Stomach smooth muscle (tissue), 2 donors: Measurements from ENCODE around the gene ZC3H18.
"Not testable (repeated sequence)": the region's sequence is repeated elsewhere in the genome, so short reads cannot be mapped to it uniquely, and the experiment has no call there.

Experiments used
- H3K27ac ChIP-seq: one replicate; pipeline ENCODE4 v1.7.0; 2013; ENCODE audit warnings: mild to moderate bottlenecking, low read length, inconsistent platforms
- H3K27me3 ChIP-seq, 2 donors: one replicate each; pipeline ENCODE4 v1.7.0; 2013; ENCODE audit warnings: low read length in 2 of 2; ENCODE audit not compliant: insufficient read depth in 2 of 2, control insufficient read depth in 1 of 2
- H3K36me3 ChIP-seq, 2 donors: one replicate each; pipeline ENCODE4 v1.7.0; 2013; ENCODE audit warnings: low read length in 2 of 2; ENCODE audit not compliant: control insufficient read depth in 2 of 2, insufficient read depth in 2 of 2
- H3K4me1 ChIP-seq: one replicate; pipeline ENCODE4 v1.7.0; 2013; ENCODE audit warnings: low read length; ENCODE audit not compliant: control insufficient read depth, insufficient read depth
- H3K4me3 ChIP-seq, 2 donors: one replicate each; pipeline ENCODE4 v1.7.0; 2013; ENCODE audit warnings: low read length in 2 of 2
- H3K9ac ChIP-seq, 2 donors: one replicate each; pipeline ENCODE4 v1.7.0; 2013; ENCODE audit warnings: low read length in 2 of 2, mild to moderate bottlenecking in 1 of 2
- H3K9me3 ChIP-seq, 2 donors: one replicate each; pipeline ENCODE4 v1.7.0; 2013; ENCODE audit warnings: low read length in 2 of 2; ENCODE audit not compliant: control insufficient read depth in 2 of 2
- donor health status: healthy.
- donor health status: Pancreatic carcinoma.

Gene ZC3H18

DNA sequence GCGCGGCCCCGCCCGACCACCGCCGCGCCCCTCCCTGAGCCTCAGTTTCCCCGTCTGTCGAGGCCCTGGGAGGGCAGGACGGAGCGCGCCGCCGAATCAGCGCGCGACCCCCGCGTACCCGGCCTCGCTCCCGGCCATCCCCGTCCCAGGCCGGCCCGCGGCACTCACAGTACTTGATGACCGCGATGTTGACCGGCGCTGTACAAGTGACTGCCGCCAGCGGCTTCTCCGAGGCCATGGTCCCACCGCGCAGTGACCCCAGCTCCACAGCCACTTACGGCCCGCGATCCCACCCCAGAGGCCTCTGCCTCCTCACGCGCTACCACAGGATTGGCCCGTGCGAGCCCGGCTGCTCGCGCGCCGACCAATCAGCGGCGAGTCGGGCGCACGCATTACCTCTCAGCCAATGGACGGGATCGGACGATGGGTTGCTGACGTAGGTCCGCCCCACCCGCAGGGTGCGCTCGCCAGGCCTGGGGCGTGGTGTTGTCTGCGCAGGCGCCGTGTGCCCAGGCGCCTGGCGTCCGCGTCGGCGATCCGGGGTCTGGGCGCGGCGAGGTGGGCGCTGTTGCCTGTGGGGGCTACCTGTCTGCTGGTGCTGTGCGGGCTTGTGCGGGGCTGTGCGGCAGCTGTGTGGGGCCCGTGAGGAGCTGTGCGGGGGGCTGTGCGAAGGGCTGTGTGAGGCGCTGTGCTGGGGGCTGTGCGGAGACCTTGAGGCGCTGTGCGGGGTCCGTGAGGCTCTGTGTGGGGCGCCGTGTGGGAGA is 92.8 kb downstream of the ZC3H18 start, which contains the start of gene MVD:
Gene MVD, minus strand, starts transcription at position 249 of the 764 bp plus-strand sequence. Its CDS starts 11 bp downstream, at position 238.
- no peaks in the 10 kb centered on the region for H3K9me3 ChIP-seq
- H3K27ac ChIP-seq = peak within 1 kb of the TSS; percentile 46
- peaks cover 0 to 2% of the 10 kb centered on the region in 2 donors for H3K36me3 ChIP-seq
- H3K9ac ChIP-seq = peak within 1 kb of the TSS; percentile 81 to 86
- no peaks in the 10 kb centered on the region for H3K27me3 ChIP-seq
- peak within 1 kb of the TSS; percentile 85 to 89 for H3K4me3 ChIP-seq
- H3K4me1 ChIP-seq = peaks cover 10% of the 10 kb centered on the region

DNA sequence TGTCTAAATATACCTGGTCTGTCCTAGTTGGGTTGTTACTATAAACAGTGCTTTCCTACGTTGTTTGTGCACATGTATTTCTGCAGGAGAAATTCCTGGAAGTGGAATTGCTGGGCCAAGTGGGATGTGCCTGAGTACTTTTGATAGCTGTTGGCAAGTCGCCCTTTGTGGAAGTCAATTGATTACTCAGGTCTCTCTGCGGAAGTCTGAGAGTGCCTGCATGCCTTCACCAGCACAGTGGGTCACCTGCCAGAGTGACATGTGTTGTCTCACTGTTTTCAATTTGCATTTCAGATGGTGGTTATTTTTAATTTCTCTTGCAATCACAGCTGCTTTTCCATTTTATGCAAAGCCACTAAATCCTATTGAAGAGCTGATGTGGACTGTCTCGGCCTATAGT is 94.9 kb downstream of the ZC3H18 start:
- no peak overlapping the region for H3K9ac ChIP-seq
- peaks cover 10% of the 10 kb centered on the region for H3K4me1 ChIP-seq
- no peaks in the 10 kb centered on the region for H3K27me3 ChIP-seq
- no peak overlapping the region for H3K4me3 ChIP-seq
- no peaks in the 10 kb centered on the region for H3K9me3 ChIP-seq
- H3K36me3 ChIP-seq = no peaks in the 10 kb centered on the region
- no peak overlapping the region for H3K27ac ChIP-seq

DNA sequence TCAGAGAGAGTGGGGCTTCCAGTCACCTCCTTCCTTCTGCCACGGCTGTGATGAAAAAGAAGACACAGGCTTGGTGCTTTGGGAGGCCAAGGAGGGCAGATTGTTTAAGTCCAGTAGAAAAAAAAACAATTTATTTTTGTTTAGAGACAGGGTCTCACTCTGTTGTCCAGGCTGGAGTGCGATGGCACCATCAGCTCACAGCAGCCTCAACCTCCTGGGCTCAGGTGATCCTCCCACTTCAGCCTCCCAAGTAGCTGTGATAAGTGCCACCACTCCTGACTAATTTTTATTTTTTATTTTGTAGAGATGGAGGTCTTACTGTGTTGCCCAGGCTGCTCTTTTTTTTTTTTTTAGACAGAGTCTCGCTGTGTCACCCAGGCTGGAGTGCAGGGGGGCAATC is 95.4 kb downstream of the ZC3H18 start:
- peaks cover 10% of the 10 kb centered on the region for H3K4me1 ChIP-seq
- no peaks in the 10 kb centered on the region for H3K27me3 ChIP-seq
- H3K27ac ChIP-seq = no peak overlapping the region
- H3K9me3 ChIP-seq = no peaks in the 10 kb centered on the region
- no peaks in the 10 kb centered on the region for H3K36me3 ChIP-seq
- H3K4me3 ChIP-seq = no peak overlapping the region
- H3K9ac ChIP-seq = no peak overlapping the region

DNA sequence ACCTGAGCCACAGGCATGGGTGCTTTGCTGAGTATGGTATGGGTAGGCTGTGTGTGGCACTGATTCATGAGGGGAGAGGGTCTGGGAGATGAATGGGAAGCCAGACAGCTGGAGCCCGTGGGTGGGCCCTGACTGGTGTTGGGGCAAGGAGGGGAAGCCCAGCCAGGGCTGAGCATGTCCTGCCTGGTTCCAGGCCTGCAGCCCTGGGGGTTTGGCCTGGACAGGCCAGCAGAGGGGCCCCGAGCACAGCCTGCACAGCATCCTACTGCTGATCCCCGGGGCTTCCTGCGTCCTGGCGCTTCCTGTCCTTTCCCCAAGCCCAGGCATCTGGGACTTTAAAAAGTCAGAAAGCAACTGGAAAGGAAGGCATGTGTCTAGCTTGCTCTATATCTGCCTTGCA is 97.3 kb downstream of the ZC3H18 start:
- Histone ChIP-seq H3K4me3 (no peak overlapping the region), H3K9ac (no peak overlapping the region), H3K4me1 (peaks cover 3% of the 10 kb centered on the region), H3K9me3 (no peaks in the 10 kb centered on the region), H3K27ac (no peak overlapping the region), H3K27me3 (no peaks in the 10 kb centered on the region), H3K36me3 (no peaks in the 10 kb centered on the region)

DNA sequence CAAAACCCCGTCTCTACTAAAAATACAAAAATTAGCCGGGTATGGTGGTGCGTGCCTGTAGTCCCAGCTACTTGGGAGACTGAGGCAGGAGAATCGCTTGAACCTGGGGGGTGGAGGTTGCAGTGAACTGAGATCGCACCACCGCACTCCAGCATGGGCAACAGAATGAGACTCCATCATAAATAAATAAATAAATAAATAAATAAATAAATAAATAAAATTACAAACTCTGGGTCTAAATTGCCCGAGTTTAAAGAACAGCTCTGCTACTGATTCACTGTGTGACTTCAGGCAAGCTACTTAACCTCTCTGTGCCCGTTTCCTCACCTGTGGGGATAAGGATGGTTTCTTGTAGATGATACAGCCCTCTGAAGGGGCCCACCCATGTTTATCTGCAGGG is 99.3 kb downstream of the ZC3H18 start:
- H3K36me3 ChIP-seq, H3K4me1 ChIP-seq, H3K4me3 ChIP-seq, H3K9ac ChIP-seq, H3K9me3 ChIP-seq, H3K27ac ChIP-seq, H3K27me3 ChIP-seq: not testable (repeated sequence)

DNA sequence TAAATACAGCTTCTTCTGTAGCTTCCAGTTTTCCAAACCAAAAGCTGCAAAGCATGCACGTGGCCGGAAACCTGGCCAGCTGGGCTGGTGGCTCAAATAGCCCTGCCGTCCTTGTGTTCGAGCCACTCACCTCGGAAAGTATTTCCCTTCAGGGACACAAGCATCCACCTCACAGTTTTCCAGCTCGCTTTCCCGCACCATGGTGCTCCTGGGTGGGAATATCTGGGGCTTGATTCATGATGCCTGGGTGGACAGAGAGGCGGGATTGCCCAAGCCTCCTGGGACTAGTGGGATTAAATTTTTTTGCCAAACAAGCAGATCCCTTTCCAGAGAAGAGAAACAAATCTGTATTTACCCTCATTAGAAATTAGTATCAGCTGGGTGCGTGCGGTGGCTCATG is 99.8 kb downstream of the ZC3H18 start:
- Histone ChIP-seq H3K27ac (no peak overlapping the region), H3K9ac (no peak overlapping the region), H3K27me3 (no peaks in the 10 kb centered on the region), H3K36me3 (peaks cover 0 to 2% of the 10 kb centered on the region in 2 donors), H3K4me1 (no peaks in the 10 kb centered on the region), H3K4me3 (no peak overlapping the region), H3K9me3 (no peaks in the 10 kb centered on the region)

DNA sequence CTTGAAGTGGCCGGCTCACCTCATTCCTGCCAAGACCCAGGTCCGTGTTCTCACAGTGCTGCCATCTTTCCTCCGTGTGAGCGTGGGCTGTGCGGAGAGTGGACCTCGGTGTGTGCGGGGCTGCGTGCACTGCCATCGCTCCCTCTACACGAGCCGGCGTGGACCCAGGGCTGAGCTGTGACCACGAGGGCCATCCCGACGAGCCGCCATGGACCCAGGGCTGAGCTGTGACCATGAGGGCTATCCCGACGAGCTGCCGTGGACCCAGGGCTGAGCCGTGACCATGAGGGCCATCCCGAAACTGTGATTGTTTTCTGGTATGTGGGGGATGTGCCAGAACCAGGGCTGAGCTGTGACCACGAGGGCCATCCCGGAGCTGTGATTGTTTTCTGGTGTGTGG is 101.6 kb downstream of the ZC3H18 start:
- H3K9me3 ChIP-seq = no peaks in the 10 kb centered on the region
- peaks cover 0 to 2% of the 10 kb centered on the region in 2 donors for H3K36me3 ChIP-seq
- H3K9ac ChIP-seq = no peak overlapping the region
- H3K4me1 ChIP-seq = no peaks in the 10 kb centered on the region
- no peak overlapping the region for H3K4me3 ChIP-seq
- no peaks in the 10 kb centered on the region for H3K27me3 ChIP-seq
- no peak overlapping the region for H3K27ac ChIP-seq

DNA sequence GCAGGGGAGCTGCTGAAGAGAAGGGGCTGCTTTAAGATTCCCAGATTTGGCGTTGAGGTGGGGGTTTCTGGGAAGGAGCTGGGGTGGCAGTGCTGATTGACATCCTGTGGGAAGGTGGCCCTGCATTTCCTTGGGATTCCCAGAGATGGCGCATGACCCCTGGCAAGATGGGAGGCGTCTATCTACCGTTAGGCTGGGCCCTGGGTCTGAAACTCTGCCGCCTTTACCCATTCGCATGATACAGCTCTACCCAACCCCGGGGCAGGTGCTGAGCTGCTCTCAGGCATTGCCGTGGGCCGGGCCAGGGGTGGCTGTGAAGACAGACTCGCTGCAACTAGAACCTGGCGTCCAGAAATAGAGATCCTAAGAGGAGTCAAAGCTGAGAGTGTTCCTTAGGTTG is 102.6 kb downstream of the ZC3H18 start:
- peaks cover 0 to 1% of the 10 kb centered on the region in 2 donors for H3K27me3 ChIP-seq
- no peaks in the 10 kb centered on the region for H3K9me3 ChIP-seq
- H3K27ac ChIP-seq = no peak overlapping the region
- no peaks in the 10 kb centered on the region for H3K4me1 ChIP-seq
- peaks cover 0 to 2% of the 10 kb centered on the region in 2 donors for H3K36me3 ChIP-seq
- H3K9ac ChIP-seq = no peak overlapping the region
- H3K4me3 ChIP-seq = no peak overlapping the region

DNA sequence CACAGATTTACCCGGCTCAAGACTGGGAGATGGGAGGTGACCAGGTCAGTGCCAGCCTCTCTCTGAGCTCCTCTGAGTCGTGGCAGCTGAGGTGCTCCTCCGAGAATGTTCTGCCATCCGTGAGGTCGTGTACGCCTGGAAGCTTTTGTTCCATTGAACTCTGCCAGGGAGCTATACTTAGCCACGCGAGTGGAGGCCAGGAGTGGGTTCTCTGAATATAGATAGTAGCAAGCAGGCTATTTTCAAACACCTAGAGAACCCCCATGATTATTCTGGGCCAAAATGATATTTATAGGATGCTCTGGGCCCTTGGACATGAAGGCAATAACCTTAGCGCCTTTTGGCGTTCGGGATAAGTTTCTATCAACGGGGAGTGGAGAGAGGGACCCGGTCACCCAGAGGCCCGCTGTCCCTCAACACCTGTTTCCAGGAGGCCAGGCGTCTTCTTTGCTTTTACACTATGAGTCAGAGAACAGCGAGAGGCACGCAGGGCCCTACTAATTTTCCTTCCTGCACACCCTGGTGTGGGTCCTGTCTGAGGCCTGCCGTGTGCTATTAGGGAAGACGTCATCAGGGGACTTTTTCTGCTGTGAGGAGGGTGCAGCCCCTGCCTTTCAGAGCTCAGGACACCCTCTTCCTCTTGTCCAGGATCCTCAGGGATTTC is 103.6 kb downstream of the ZC3H18 start:
- H3K4me3 ChIP-seq = no peak overlapping the region
- no peaks in the 10 kb centered on the region for H3K9me3 ChIP-seq
- no peak overlapping the region for H3K9ac ChIP-seq
- H3K36me3 ChIP-seq = peaks cover 0 to 2% of the 10 kb centered on the region in 2 donors
- H3K4me1 ChIP-seq = no peaks in the 10 kb centered on the region
- H3K27ac ChIP-seq = no peak overlapping the region
- peaks cover 6 to 7% of the 10 kb centered on the region in 2 donors for H3K27me3 ChIP-seq

DNA sequence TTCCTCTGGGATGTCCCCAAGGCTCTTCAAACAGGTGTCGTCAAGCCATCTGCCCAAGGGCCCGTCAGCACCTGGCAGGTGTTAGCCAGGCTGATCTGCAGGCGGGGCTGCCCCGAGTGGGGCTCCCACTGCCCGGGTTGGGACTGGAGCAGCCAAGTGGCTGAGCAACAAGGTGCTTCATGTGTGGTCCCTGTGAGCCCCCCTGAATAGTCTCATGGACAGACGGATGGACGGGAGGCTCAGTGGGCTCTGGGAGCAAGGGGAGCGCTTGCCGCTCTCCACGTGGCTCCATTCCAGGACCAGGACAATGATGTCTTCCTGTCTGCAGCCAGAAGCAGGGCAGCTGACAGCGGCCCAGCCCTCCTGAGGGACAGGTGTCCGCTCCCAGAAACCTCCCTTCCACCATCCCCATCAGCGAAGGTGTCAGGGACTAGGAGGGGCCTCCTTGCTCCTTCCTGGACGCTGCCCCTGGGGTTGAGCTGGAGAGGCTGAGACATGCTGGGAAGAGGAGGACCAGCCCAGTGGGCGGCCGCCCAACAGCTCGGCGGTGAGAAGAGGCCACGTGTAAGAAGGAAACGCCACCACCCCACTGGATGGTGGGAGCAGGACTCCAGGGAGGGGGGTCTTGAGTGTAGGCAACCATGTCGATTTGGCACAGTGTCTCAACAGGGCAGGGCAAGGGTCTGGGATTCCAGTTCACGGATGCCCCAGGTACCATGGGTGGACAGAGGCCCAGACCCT is 106.5 kb downstream of the ZC3H18 start:
- Histone ChIP-seq H3K9ac (no peak overlapping the region), H3K9me3 (no peaks in the 10 kb centered on the region), H3K4me3 (no peak overlapping the region), H3K27me3 (peaks cover 9 to 23% of the 10 kb centered on the region in 2 donors), H3K27ac (no peak overlapping the region), H3K4me1 (peaks cover 2% of the 10 kb centered on the region), H3K36me3 (peaks cover 0 to 2% of the 10 kb centered on the region in 2 donors)
